ENCODE results near the gene COLQ. TPM values are rescaled to one million over a fixed set of nuclear protein-coding genes. Genes with fewer than 3 reads are reported as not detected.
A peak's percentile ranks its signal among the peaks of the same experiment; 100 is the strongest.

The COLQ gene
- total RNA-seq, 1 donor from 2014 or later = 9.9 TPM

DNA sequence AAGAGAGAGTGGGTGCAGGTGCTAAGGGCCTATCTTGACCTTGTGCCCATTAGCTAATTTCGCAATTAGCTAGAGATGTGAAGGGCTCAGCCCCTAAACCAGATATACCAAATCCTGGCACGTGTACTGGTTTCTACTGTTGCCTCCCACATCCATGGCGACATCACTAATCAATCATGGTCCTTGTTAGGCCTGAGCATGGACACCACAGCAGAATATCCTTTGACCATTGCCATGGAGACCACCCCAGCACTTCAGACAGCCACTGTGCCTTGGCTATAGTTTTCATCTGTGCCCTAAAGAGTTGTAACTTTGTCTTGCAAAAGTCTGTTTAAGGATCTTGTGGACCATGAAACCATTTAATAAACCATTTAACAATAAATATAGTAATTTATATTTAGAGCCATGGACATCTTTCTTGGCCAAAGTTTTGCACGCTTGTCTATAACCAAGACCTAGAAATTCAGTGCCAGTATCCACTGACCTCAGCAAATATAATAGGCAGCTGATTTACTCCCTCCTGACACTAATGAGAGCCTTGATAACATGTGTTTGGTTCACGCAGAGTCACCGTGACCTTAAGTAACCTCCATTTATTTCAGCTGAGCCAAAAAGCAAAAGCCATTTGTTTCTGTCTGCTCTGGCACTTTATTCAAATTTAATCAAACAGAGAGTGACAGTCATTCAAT lies 43.4 kb downstream of the COLQ start:
- no peak for TF ChIP-seq CTCF (IDR thresholded peaks at IDR 0.05; ENCODE audit: unreplicated experiment)
- H3K4me3 Mint-ChIP-seq (ENCODE audit: low read depth) = no peak overlapping the region
- H3K4me1 Mint-ChIP-seq (ENCODE audit: low read depth) = peaks cover 13% of the 10 kb centered on the region
- H3K27ac Mint-ChIP-seq = peak overlapping the region; percentile 57
- H3K9me3 Mint-ChIP-seq (ENCODE audit: low read depth) = peaks cover 13% of the 10 kb centered on the region
- H3K36me3 Mint-ChIP-seq (ENCODE audit: insufficient read depth) = no peaks in the 10 kb centered on the region
- no peak for DNase-seq (ENCODE audit: low spot score, unreplicated experiment)
- no peaks in the 10 kb centered on the region for H3K27me3 Mint-ChIP-seq

DNA sequence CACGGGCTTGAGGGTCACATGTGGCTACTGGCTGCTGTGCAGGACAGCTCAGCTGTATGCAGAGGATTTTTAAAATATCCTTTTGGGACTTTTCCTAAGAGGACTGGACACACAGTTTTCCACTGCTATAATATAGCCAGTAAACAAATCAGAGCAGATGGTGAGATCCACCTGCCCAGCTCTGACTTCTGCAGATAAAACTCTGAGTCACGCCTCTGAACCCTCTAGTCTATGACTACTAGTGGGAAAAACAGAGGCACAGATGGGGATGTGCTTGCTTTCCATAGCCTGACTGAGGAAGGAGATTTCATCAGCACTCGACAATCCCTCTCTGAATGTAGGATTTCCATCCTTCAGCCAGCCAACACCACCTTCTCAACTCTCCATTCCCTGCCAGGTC lies 45.1 kb downstream of the COLQ start:
- peaks cover 13% of the 10 kb centered on the region for H3K4me1 Mint-ChIP-seq (ENCODE audit: low read depth)
- H3K27me3 Mint-ChIP-seq = no peaks in the 10 kb centered on the region
- no peak for DNase-seq (ENCODE audit: low spot score, unreplicated experiment)
- no peak for TF ChIP-seq CTCF (IDR thresholded peaks at IDR 0.05; ENCODE audit: unreplicated experiment)
- peaks cover under 1% of the 10 kb centered on the region for H3K9me3 Mint-ChIP-seq (ENCODE audit: low read depth)
- H3K36me3 Mint-ChIP-seq (ENCODE audit: insufficient read depth) = no peaks in the 10 kb centered on the region
- H3K4me3 Mint-ChIP-seq (ENCODE audit: low read depth) = no peak overlapping the region
- no peak overlapping the region for H3K27ac Mint-ChIP-seq

GRCh38 chr3:15475161-15475560 lies 46.3 kb downstream of the COLQ start:
- Mint-ChIP-seq H3K9me3 (ENCODE audit: low read depth) (no peaks in the 10 kb centered on the region), H3K4me3 (ENCODE audit: low read depth) (no peak overlapping the region), H3K27ac (no peak overlapping the region), H3K4me1 (ENCODE audit: low read depth) (peaks cover 13% of the 10 kb centered on the region), H3K27me3 (no peaks in the 10 kb centered on the region), H3K36me3 (ENCODE audit: insufficient read depth) (no peaks in the 10 kb centered on the region)
- TF ChIP-seq CTCF (IDR thresholded peaks at IDR 0.05; ENCODE audit: unreplicated experiment) = no peak
- DNase-seq (ENCODE audit: low spot score, unreplicated experiment) = no peak

- no peak overlapping the region for H3K27ac Mint-ChIP-seq
- no peaks in the 10 kb centered on the region for H3K4me1 Mint-ChIP-seq (ENCODE audit: low read depth)
- no peaks in the 10 kb centered on the region for H3K27me3 Mint-ChIP-seq
- H3K9me3 Mint-ChIP-seq (ENCODE audit: low read depth) = no peaks in the 10 kb centered on the region
- H3K4me3 Mint-ChIP-seq (ENCODE audit: low read depth) = no peak overlapping the region
- H3K36me3 Mint-ChIP-seq (ENCODE audit: insufficient read depth) = peaks cover under 1% of the 10 kb centered on the region
- no peak for TF ChIP-seq CTCF (IDR thresholded peaks at IDR 0.05; ENCODE audit: unreplicated experiment)
- DNase-seq (ENCODE audit: low spot score, unreplicated experiment) = no peak
Measured at GRCh38 chr3:15471861-15472260, 49.6 kb downstream of the COLQ start.

- DNase-seq (ENCODE audit: low spot score, unreplicated experiment) = no peak
- Mint-ChIP-seq H3K36me3 (ENCODE audit: insufficient read depth) (peaks cover 2% of the 10 kb centered on the region), H3K4me3 (ENCODE audit: low read depth) (no peak overlapping the region), H3K4me1 (ENCODE audit: low read depth) (no peaks in the 10 kb centered on the region), H3K27ac (no peak overlapping the region), H3K27me3 (no peaks in the 10 kb centered on the region), H3K9me3 (ENCODE audit: low read depth) (no peaks in the 10 kb centered on the region)
- no peak for TF ChIP-seq CTCF (IDR thresholded peaks at IDR 0.05; ENCODE audit: unreplicated experiment)
Measured at GRCh38 chr3:15470849-15471248, 50.7 kb downstream of the COLQ start.

All from progenitor cell of endocrine pancreas (in vitro differentiated cells).